H9 (cell line): ENCODE results near the gene ZCWPW2. TPM values are rescaled to one million over a fixed set of nuclear protein-coding genes. Genes with fewer than 3 reads are reported as not detected.

ENCODE experiments used
- DNase-seq: peaks from one replicate; pipeline ENCODE4 v3.0.0-alpha.2; 2017
- H2AFZ ChIP-seq: one replicate; pipeline ENCODE4 v1.6.1; 2013; ENCODE audit warnings: mild to moderate bottlenecking, low read length, control low read depth, moderate library complexity
- H2AK5ac ChIP-seq: 2 replicates; pipeline ENCODE4 v1.6.1; 2013; ENCODE audit warnings: low read length, control low read depth, mixed read lengths; ENCODE audit not compliant: insufficient read length
- H2BK120ac ChIP-seq: one replicate; pipeline ENCODE4 v1.6.1; 2013; ENCODE audit warnings: low read depth, mild to moderate bottlenecking, low read length, control low read depth, inconsistent platforms; ENCODE audit not compliant: poor library complexity, severe bottlenecking
- H2BK12ac ChIP-seq: 2 replicates; pipeline ENCODE4 v1.6.1; 2013; ENCODE audit warnings: low read length, control low read depth, mixed read lengths, low read depth; ENCODE audit not compliant: insufficient read length
- H2BK15ac ChIP-seq: 2 replicates; pipeline ENCODE4 v1.6.1; 2013; ENCODE audit warnings: low read depth, low read length, control low read depth
- H2BK20ac ChIP-seq: one replicate; pipeline ENCODE4 v1.6.1; 2013; ENCODE audit warnings: low read depth, mild to moderate bottlenecking, low read length, control low read depth, inconsistent platforms; ENCODE audit not compliant: poor library complexity, severe bottlenecking
- H2BK5ac ChIP-seq: 2 replicates; pipeline ENCODE4 v1.6.1; 2013; ENCODE audit warnings: low read length, control low read depth, mixed read lengths; ENCODE audit not compliant: insufficient read length
- H3K14ac ChIP-seq: 2 replicates; pipeline ENCODE4 v1.6.1; 2013; ENCODE audit warnings: low read length, control low read depth; ENCODE audit not compliant: insufficient read depth
- H3K18ac ChIP-seq: 2 replicates; pipeline ENCODE4 v1.6.1; 2013; ENCODE audit warnings: low read depth, mild to moderate bottlenecking, mixed read lengths, low read length, control low read depth; ENCODE audit not compliant: insufficient read length
- H3K23ac ChIP-seq: 2 replicates; pipeline ENCODE4 v1.6.1; 2013; ENCODE audit warnings: low read length, control low read depth, mixed read lengths, low read depth; ENCODE audit not compliant: insufficient read length
- H3K23me2 ChIP-seq: 2 replicates; pipeline ENCODE4 v1.6.1; 2013; ENCODE audit warnings: low read depth, mild to moderate bottlenecking, mixed read lengths, low read length, control low read depth; ENCODE audit not compliant: insufficient read length, poor library complexity, severe bottlenecking
- H3K27ac ChIP-seq: 2 replicates; pipeline ENCODE4 v1.5.1; 2013; ENCODE audit warnings: low read length, control low read depth, mixed read lengths, low read depth; ENCODE audit not compliant: insufficient read length
- H3K27me3 ChIP-seq: 2 replicates; pipeline ENCODE4 v1.6.1; 2013; ENCODE audit warnings: low read length, control low read depth, inconsistent platforms; ENCODE audit not compliant: insufficient read depth
- H3K4ac ChIP-seq: 2 replicates; pipeline ENCODE4 v1.6.1; 2013; ENCODE audit warnings: low read depth, mild to moderate bottlenecking, control low read depth, inconsistent platforms, low read length, moderate library complexity
- H3K4me1 ChIP-seq: 2 replicates; pipeline ENCODE4 v1.6.1; 2013; ENCODE audit warnings: low read length, control low read depth, inconsistent platforms; ENCODE audit not compliant: insufficient read depth
- H3K4me2 ChIP-seq: 2 replicates; pipeline ENCODE4 v1.6.1; 2013; ENCODE audit warnings: low read length, control low read depth, mixed read lengths; ENCODE audit not compliant: insufficient read length, insufficient read depth
- H3K56ac ChIP-seq: 2 replicates; pipeline ENCODE4 v1.6.1; 2013; ENCODE audit warnings: low read depth, mild to moderate bottlenecking, mixed read lengths, low read length, control low read depth; ENCODE audit not compliant: insufficient read length
- H3K79me1 ChIP-seq: 2 replicates; pipeline ENCODE4 v1.6.1; 2013; ENCODE audit warnings: low read depth, mild to moderate bottlenecking, moderate library complexity, low read length, control low read depth, inconsistent platforms; ENCODE audit not compliant: insufficient read depth, poor library complexity, severe bottlenecking
- H3K79me2 ChIP-seq: 2 replicates; pipeline ENCODE4 v1.6.1; 2013; ENCODE audit warnings: low read length, control low read depth, inconsistent platforms; ENCODE audit not compliant: insufficient read depth
- H3K9ac ChIP-seq: 2 replicates; pipeline ENCODE4 v1.6.1; 2013; ENCODE audit warnings: low read length, control low read depth, mixed read lengths; ENCODE audit not compliant: insufficient read length; ENCODE audit errors: extremely low read depth
- H3K9me3 ChIP-seq: one replicate; pipeline ENCODE4 v1.6.1; 2013; ENCODE audit warnings: low read depth, low read length, inconsistent platforms; ENCODE audit not compliant: control insufficient read depth
- H3T11ph ChIP-seq: one replicate; pipeline ENCODE4 v1.6.1; 2013; ENCODE audit warnings: mild to moderate bottlenecking, low read length, control low read depth, inconsistent platforms
- H4K20me1 ChIP-seq: one replicate; pipeline ENCODE4 v1.6.1; 2013; ENCODE audit not compliant: control insufficient read depth, insufficient read length, insufficient read depth
- H4K5ac ChIP-seq: 2 replicates; pipeline ENCODE4 v1.6.1; 2013; ENCODE audit warnings: low read depth, mild to moderate bottlenecking, mixed read lengths, low read length, control low read depth; ENCODE audit not compliant: insufficient read length
- H4K8ac ChIP-seq: replicated peaks from 2 replicates; pipeline ENCODE4 v1.6.1; 2013; ENCODE audit warnings: low read length, control low read depth, mixed read lengths, low read depth; ENCODE audit not compliant: insufficient read length
- H4K91ac ChIP-seq: 2 replicates; pipeline ENCODE4 v1.6.1; 2013; ENCODE audit warnings: low read depth, mild to moderate bottlenecking, moderate library complexity, mixed read lengths, low read length, control low read depth; ENCODE audit not compliant: insufficient read length
- H3K27ac Mint-ChIP-seq, 3 experiments: 2 replicates in 2 of 3; 3 replicates in 1 of 3; pipeline ENCODE4 v1.8.0; 2020 to 2021; ENCODE audit warnings: mixed read lengths in 3 of 3, mild to moderate bottlenecking in 1 of 3, moderate library complexity in 1 of 3
- H3K27me3 Mint-ChIP-seq: 2 replicates; pipeline ENCODE4 v1.8.0; 2021; ENCODE audit warnings: low read depth, mild to moderate bottlenecking, moderate library complexity, mixed read lengths
- H3K36me3 Mint-ChIP-seq, 3 experiments: 2 replicates in 2 of 3; 3 replicates in 1 of 3; pipeline ENCODE4 v1.8.0; 2020 to 2021; ENCODE audit warnings: low read depth in 3 of 3, mixed read lengths in 3 of 3; ENCODE audit not compliant: insufficient read depth in 1 of 3
- H3K4me1 Mint-ChIP-seq, 2 experiments: 2 replicates each; pipeline ENCODE4 v1.8.0; 2020; ENCODE audit warnings: mixed read lengths in 2 of 2
- H3K4me3 Mint-ChIP-seq, 2 experiments: 2 replicates in 1 of 2; 3 replicates in 1 of 2; pipeline ENCODE4 v1.8.0; 2020 to 2021; ENCODE audit warnings: mild to moderate bottlenecking in 2 of 2, mixed read lengths in 2 of 2, moderate library complexity in 1 of 2
- H3K9me3 Mint-ChIP-seq, 2 experiments: 2 replicates in 1 of 2; 3 replicates in 1 of 2; pipeline ENCODE4 v1.8.0; 2020; ENCODE audit warnings: mild to moderate bottlenecking in 2 of 2, mixed read lengths in 2 of 2, moderate library complexity in 1 of 2
- CTCF ChIP-seq: fragments of 200-600 bp; sonication (generic); conservative IDR thresholded peaks from 3 replicates; pipeline ENCODE4 v1.8.0; 2021; ENCODE audit warnings: antibody characterized with exemption, mild to moderate bottlenecking
- WGBS: extraction: QIAGEN DNeasy Blood & Tissue Kit; methylation state at CpG from one replicate; pipeline ENCODE4 v1.1.7; 2013; ENCODE audit warnings: missing lambda C conversion rate, low lambda C conversion rate, mixed read lengths; ENCODE audit not compliant: insufficient read length; ENCODE audit errors: extremely low coverage; 5-methylcytosine and 5-hydroxymethylcytosine counted together
- total RNA-seq: library from RNA; stranded (reverse); gene quantifications from 2 replicates; pipeline ENCODE4 v1.2.1, GENCODE V29; 2021

The ZCWPW2 gene
- total RNA-seq, 1 experiment from 2014 or later: 0.35 TPM

GRCh38 chr3:28399206-28399605 lies 50.7 kb downstream of the ZCWPW2 start:
- Histone ChIP-seq H2AFZ (no peak overlapping the region), H4K91ac (no peak overlapping the region), H2BK15ac (no peak overlapping the region), H2BK120ac (no peak overlapping the region), H3K18ac (no peak overlapping the region), H3K4me1 (no peaks in the 10 kb centered on the region), H2BK12ac (no peak overlapping the region), H2BK20ac (no peak overlapping the region), H3K27me3 (no peaks in the 10 kb centered on the region), H3K9me3 (no peaks in the 10 kb centered on the region), H3K9ac (no peak overlapping the region), H3K23ac (no peak overlapping the region), H2AK5ac (no peak overlapping the region), H3K27ac (no peak overlapping the region), H3K79me2 (no peaks in the 10 kb centered on the region), H3K79me1 (no peaks in the 10 kb centered on the region), H3K56ac (no peak overlapping the region), H4K5ac (no peak overlapping the region), H2BK5ac (no peak overlapping the region), H3K4me2 (no peak overlapping the region), H3K14ac (no peak overlapping the region), H3K23me2 (no peaks in the 10 kb centered on the region), H3T11ph (no peak overlapping the region), H4K8ac (no peak overlapping the region), H3K4ac (no peak overlapping the region), H4K20me1 (no peaks in the 10 kb centered on the region)
- DNase-seq: no peak
- Mint-ChIP-seq H3K4me3 (no peak overlapping the region), H3K27me3 (peaks cover 3% of the 10 kb centered on the region; the same call in 1 of the 2 replicates), H3K4me1 (no peaks in the 10 kb centered on the region), H3K27ac (no peak overlapping the region), H3K9me3 (peaks cover 38 to 64% of the 10 kb centered on the region in 2 experiments), H3K36me3 (peaks cover 8 to 17% (median 17%) of the 10 kb centered on the region in 3 experiments)
- TF ChIP-seq CTCF: no peak
- no CpG with 5 or more reads among the region's 3 CpGs for WGBS
